GM23248 (cell line): ENCODE data around the gene MACROH2A2. TPM values are rescaled to one million over a fixed set of nuclear protein-coding genes. Genes with fewer than 3 reads are reported as not detected.

ENCODE experiments used
- DNase-seq: peaks from one replicate; pipeline ENCODE4 v3.0.0-alpha.2; 2015
- H2AFZ ChIP-seq: fragments of 200-600 bp; sonication (generic); 2 replicates; pipeline ENCODE4 v1.6.1; 2016; ENCODE audit warnings: antibody characterized with exemption
- H3F3A ChIP-seq: fragments of 200-600 bp; sonication (generic); 2 replicates; pipeline ENCODE4 v1.6.1; 2016; ENCODE audit warnings: mild to moderate bottlenecking, antibody characterized with exemption, mixed run types; ENCODE audit not compliant: insufficient read depth
- H3K27ac ChIP-seq: fragments of 200-600 bp; sonication (generic); 2 replicates; pipeline ENCODE4 v1.5.1; 2016; ENCODE audit warnings: mild to moderate bottlenecking
- H3K27me3 ChIP-seq: fragments of 200-600 bp; sonication (generic); replicated peaks from 2 replicates; pipeline ENCODE4 v1.6.1; 2016; ENCODE audit warnings: mild to moderate bottlenecking; ENCODE audit not compliant: insufficient read depth
- H3K36me3 ChIP-seq: fragments of 200-600 bp; sonication (generic); 2 replicates; pipeline ENCODE4 v1.6.1; 2016; ENCODE audit warnings: low read depth, mild to moderate bottlenecking
- H3K4me1 ChIP-seq: fragments of 200-600 bp; sonication (generic); 2 replicates; pipeline ENCODE4 v1.6.1; 2016; ENCODE audit warnings: mild to moderate bottlenecking; ENCODE audit not compliant: insufficient read depth
- H3K4me2 ChIP-seq: fragments of 200-600 bp; sonication (generic); one replicate; pipeline ENCODE4 v1.6.1; 2016; ENCODE audit warnings: mild to moderate bottlenecking; ENCODE audit not compliant: unreplicated experiment
- H3K4me3 ChIP-seq: fragments of 200-600 bp; sonication (generic); 2 replicates; pipeline ENCODE4 v1.5.1; 2016; ENCODE audit warnings: mild to moderate bottlenecking
- H3K79me2 ChIP-seq: fragments of 200-600 bp; sonication (generic); 2 replicates; pipeline ENCODE4 v1.6.1; 2016; ENCODE audit warnings: mild to moderate bottlenecking; ENCODE audit not compliant: insufficient read depth
- H3K9ac ChIP-seq: fragments of 200-600 bp; sonication (generic); 2 replicates; pipeline ENCODE4 v1.6.1; 2016; ENCODE audit warnings: mild to moderate bottlenecking
- H3K9me2 ChIP-seq: fragments of 200-600 bp; sonication (generic); 2 replicates; pipeline ENCODE4 v1.6.1; 2016; ENCODE audit warnings: mixed run types, mild to moderate bottlenecking, moderate library complexity; ENCODE audit not compliant: insufficient read depth
- H3K9me3 ChIP-seq: fragments of 200-600 bp; sonication (generic); one replicate; pipeline ENCODE4 v1.6.1; 2017; ENCODE audit warnings: low read depth
- H4K20me1 ChIP-seq: fragments of 200-600 bp; sonication (generic); 2 replicates; pipeline ENCODE4 v1.6.0; 2016; ENCODE audit not compliant: insufficient read depth
- EZH2 ChIP-seq: fragments of 200-600 bp; sonication (generic); IDR thresholded peaks from 2 replicates; pipeline ENCODE4 v1.6.1; 2018; ENCODE audit warnings: antibody characterized with exemption, mild to moderate bottlenecking; ENCODE audit not compliant: insufficient read depth, poor library complexity, severe bottlenecking
- EZH2phosphoT487 ChIP-seq: fragments of 200-600 bp; sonication (generic); IDR thresholded peaks from 2 replicates; pipeline ENCODE4 v1.6.1; 2018; ENCODE audit warnings: antibody characterized with exemption, moderate library complexity, mild to moderate bottlenecking, low read depth; ENCODE audit not compliant: insufficient read depth
- WGBS, 2 experiments: methylation state at CpG; one replicate each; pipeline ENCODE4 v1.1.6; 2015 to 2017; ENCODE audit warnings: low lambda C conversion rate in 2 of 2, low coverage in 1 of 2; ENCODE audit errors: missing lambda C conversion rate in 2 of 2; 5-methylcytosine and 5-hydroxymethylcytosine counted together
- in situ Hi-C: fragments of 300-500 bp; cut with MboI; formaldehyde crosslinking; loops from 2 replicates; pipeline ENCODE4 v1.15.0; 2020
- polyA plus RNA-seq: library from polyadenylated mRNA; unstranded; fragments of >200 nt; fragmentation: Nextera tagmentation; extraction: Ambion mirVana; gene quantifications from 2 replicates; pipeline ENCODE4 v1.2.1, GENCODE V29; 2016
- total RNA-seq: library from RNA; depleted of rRNA; stranded (reverse); fragments of >200 nt; shearing (Covaris generic); gene quantifications from 2 replicates; pipeline ENCODE4 v1.2.3, GENCODE V29; 2014

MACROH2A2 gene
- total and polyA plus RNA-seq, 2 experiments from 2014 or later = 11.4 to 14.7 TPM

- TF ChIP-seq EZH2phosphoT487 (no peak), EZH2 (no peak)
- no peak for DNase-seq
- 84% methylated on average over 18 of the region's 18 CpGs for WGBS, 2 experiments
- Histone ChIP-seq H3K4me3 (peak overlapping the region; percentile 77), H3K27me3 (no peaks in the 10 kb centered on the region), H3K9me3 (no peaks in the 10 kb centered on the region), H2AFZ (peak overlapping the region; percentile 64), H3K4me1 (peaks cover 9% of the 10 kb centered on the region), H3K27ac (peak overlapping the region; percentile 90), H4K20me1 (no peaks in the 10 kb centered on the region), H3K79me2 (peaks cover 44% of the 10 kb centered on the region), H3F3A (peaks cover 26% of the 10 kb centered on the region), H3K36me3 (no peaks in the 10 kb centered on the region; the same call in 1 of the 2 replicates), H3K9me2 (no peaks in the 10 kb centered on the region), H3K4me2 (peak overlapping the region; percentile 89), H3K9ac (peak overlapping the region; percentile 92)
- in situ Hi-C loops = no loop called here
Measured at GRCh38 chr10:70144372-70145110, 91.9 kb downstream of the MACROH2A2 start.

- Histone ChIP-seq H3K4me2 (peak overlapping the region; percentile 89), H2AFZ (peak overlapping the region; percentile 64), H3K4me1 (peaks cover 9% of the 10 kb centered on the region), H3K79me2 (peaks cover 50% of the 10 kb centered on the region), H3K9ac (peak overlapping the region; percentile 92), H3K27me3 (no peaks in the 10 kb centered on the region), H3K4me3 (peak overlapping the region; percentile 77), H4K20me1 (no peaks in the 10 kb centered on the region), H3F3A (peaks cover 33% of the 10 kb centered on the region), H3K27ac (peak overlapping the region; percentile 90), H3K36me3 (peaks cover 4% of the 10 kb centered on the region), H3K9me3 (no peaks in the 10 kb centered on the region), H3K9me2 (no peaks in the 10 kb centered on the region)
- WGBS, 2 experiments = 7 to 9% methylated on average over 21 to 25 of the region's 28 CpGs
- in situ Hi-C loops = no loop called here
- peak; percentile 56 for DNase-seq
- TF ChIP-seq EZH2phosphoT487 (no peak), EZH2 (no peak)
Measured at GRCh38 chr10:70145166-70145665, 92.6 kb downstream of the MACROH2A2 start.

- H3K9ac ChIP-seq = peak overlapping the region; percentile 92
- peak overlapping the region; percentile 89 for H3K4me2 ChIP-seq
- no peaks in the 10 kb centered on the region for H4K20me1 ChIP-seq
- H3K4me1 ChIP-seq = peaks cover 9% of the 10 kb centered on the region
- TF ChIP-seq EZH2phosphoT487 = no peak
- TF ChIP-seq EZH2 = no peak
- H3K36me3 ChIP-seq = peaks cover 11% of the 10 kb centered on the region
- H3K9me3 ChIP-seq = no peaks in the 10 kb centered on the region
- H3K27ac ChIP-seq = peak overlapping the region; percentile 90
- no peaks in the 10 kb centered on the region for H3K9me2 ChIP-seq
- in situ Hi-C loops = no loop called here
- peaks cover 40% of the 10 kb centered on the region for H3F3A ChIP-seq
- no peaks in the 10 kb centered on the region for H3K27me3 ChIP-seq
- peak; percentile 90 for DNase-seq
- H3K79me2 ChIP-seq = peaks cover 57% of the 10 kb centered on the region
- peak overlapping the region; percentile 77 for H3K4me3 ChIP-seq
- 1% methylated on average over 48 to 58 of the region's 98 CpGs for WGBS, 2 experiments
- H2AFZ ChIP-seq = peak overlapping the region; percentile 64
Measured at GRCh38 chr10:70145666-70146488, 93.2 kb downstream of the MACROH2A2 start.

GRCh38 chr10:70146489-70147258 lies 94.0 kb downstream of the MACROH2A2 start, which contains the start of gene TYSND1:
TYSND1 (minus strand) TSS chr10:70146700; CDS start chr10:70146586, 114 bp downstream.
- H3K36me3 ChIP-seq = peaks cover 17% of the 10 kb centered on the region
- peaks cover 65% of the 10 kb centered on the region for H3K79me2 ChIP-seq
- 1% methylated on average over 39 of the region's 39 CpGs for WGBS, 2 experiments
- H3K4me2 ChIP-seq = peak within 1 kb of the TSS; percentile 89
- no peaks in the 10 kb centered on the region for H3K9me3 ChIP-seq
- peak within 1 kb of the TSS; percentile 92 for H3K9ac ChIP-seq
- peaks cover 9% of the 10 kb centered on the region for H3K4me1 ChIP-seq
- peak within 1 kb of the TSS; percentile 77 for H3K4me3 ChIP-seq
- TF ChIP-seq EZH2 (no peak), EZH2phosphoT487 (no peak)
- H3K9me2 ChIP-seq = no peaks in the 10 kb centered on the region
- H2AFZ ChIP-seq = peak within 1 kb of the TSS; percentile 64
- in situ Hi-C loops = no loop called here
- peaks cover 45% of the 10 kb centered on the region for H3F3A ChIP-seq
- H3K27ac ChIP-seq = peak within 1 kb of the TSS; percentile 90
- no peaks in the 10 kb centered on the region for H3K27me3 ChIP-seq
- no peaks in the 10 kb centered on the region for H4K20me1 ChIP-seq
- DNase-seq = peak; percentile 99
